HG02884 (cell line): ENCODE measurements around the gene SGK2.

Experiments
- ATAC-seq: cut with Tn5 transposase; IDR thresholded peaks from one replicate; pipeline ENCODE4 v1.9.1; 2021; ENCODE audit warnings: mild to moderate bottlenecking, moderate library complexity; ENCODE audit not compliant: unreplicated experiment

The SGK2 gene

DNA sequence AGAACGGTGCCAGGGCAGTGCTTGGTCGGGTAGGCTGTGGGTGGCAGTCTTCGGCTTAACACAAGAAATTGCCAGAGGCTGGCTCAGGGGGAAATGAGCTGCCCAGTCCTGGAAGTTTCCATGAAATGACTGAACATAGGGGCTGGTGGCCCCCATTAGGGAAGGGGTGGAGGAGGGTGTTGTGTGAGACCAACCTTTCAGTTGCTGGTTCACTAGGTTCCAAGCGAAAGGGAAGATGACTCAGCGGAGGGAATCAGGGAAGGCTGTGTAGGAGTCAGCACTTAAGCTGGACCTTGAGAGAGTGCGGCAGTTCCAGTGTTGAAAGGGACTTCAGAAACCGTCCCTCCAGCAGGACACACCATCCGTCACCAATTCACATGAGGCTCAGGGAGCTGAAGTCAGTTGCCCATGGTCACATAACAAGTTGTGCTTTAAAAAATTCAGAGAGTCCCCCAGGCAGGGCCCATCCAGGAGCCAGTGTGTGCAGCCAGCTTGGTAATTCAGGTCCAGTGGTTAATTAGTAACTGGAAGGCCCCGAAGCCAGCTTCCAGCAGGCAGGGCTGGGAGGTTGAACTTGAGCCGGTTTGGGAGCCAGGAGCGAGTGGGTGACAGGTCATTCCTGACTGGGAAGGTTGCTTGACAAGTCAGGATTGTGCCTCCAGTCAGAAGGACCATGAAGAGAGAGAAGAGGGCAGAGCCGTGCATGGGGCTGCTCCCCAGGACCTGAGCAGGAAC lies at the start of gene SGK2:
SGK2 (plus strand) TSS at position 616 of the 735 bp plus-strand sequence. CDS start 7,469 bp downstream, outside the sequence.
- no peak for ATAC-seq

DNA sequence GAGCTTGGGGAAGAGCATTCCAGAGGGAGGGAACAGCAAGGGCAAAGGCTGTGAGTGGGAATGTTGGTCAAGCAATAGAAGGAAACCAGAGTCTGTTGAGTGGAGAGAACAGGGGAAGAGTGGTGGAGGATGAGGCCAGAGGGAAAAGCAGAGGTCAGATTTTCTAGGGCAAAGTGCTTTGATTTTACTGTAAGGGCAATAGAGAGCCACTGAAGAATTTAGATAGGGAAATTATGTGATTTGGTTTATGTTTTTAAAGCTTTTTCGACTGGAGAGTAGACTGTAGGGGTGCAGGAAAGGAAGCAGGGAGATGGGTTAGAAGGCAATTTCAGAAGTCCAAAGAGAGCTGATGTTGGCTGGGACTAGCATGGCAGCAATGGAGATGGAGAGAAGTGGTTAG lies 46.9 kb upstream of the SGK2 start:
- no peak for ATAC-seq

DNA sequence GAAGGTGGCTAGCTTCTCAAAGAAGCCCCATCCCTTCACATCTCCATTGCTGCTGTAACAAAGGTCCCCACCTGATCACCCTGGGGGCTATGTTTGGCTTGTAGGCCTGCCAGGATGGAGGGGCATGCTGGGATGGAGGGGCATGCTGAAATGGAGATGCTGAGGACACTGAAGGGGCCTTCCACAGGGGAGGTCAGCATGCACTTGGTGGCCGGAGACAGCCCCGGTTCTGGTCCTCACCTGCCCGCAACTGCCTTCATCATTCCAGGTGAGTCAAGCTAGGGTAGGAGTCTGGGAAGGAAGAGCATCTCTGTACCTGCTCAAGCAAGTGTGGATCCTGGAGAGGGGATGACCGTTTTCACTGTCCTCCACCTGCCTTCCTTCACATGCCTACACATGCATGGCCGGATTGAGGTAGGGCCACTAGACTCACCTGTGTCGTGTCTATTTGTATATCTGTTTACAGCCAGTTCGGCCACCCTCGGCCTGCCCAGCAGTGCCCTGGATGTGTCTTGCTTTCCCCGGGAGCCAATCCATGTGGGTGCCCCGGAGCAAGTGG lies 45.4 kb upstream of the SGK2 start:
- ATAC-seq: peak; percentile 1

DNA sequence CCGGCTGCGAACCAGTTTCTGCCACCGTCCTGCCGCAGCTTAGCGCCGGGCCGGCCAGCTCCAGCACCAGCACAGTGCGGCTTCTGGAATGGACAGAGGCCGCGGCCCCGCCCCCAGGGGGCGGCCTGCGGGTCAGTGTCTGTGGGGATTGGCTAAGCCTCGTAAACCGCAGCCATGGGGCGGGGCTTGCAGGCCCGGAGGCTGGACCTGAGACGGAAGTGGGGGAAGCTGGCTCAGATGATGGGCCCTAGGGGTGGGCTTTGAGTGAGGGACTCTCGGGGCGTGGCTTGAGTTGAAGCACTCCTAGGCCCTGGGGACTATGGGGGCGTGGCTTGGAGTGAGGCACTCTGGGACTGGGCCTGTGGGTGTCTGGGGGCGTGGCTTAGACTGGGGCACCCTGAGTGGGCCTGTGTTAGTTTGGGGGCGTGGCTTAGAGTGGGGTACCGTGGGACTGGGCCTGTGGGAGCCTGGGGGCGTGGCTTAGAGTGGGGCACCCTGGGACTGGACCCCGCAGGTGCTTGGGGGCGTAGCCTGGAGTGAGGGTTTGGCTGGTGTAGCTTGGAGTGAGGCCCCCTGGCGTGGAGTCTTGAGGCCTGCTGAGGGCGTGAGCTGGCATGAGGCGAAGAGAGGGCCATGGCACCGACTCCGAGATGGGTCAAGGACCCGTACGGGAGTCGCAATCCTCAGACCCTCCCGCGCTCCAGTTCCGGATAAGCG lies 44.7 kb upstream of the SGK2 start:
- peak; percentile 86 for ATAC-seq

DNA sequence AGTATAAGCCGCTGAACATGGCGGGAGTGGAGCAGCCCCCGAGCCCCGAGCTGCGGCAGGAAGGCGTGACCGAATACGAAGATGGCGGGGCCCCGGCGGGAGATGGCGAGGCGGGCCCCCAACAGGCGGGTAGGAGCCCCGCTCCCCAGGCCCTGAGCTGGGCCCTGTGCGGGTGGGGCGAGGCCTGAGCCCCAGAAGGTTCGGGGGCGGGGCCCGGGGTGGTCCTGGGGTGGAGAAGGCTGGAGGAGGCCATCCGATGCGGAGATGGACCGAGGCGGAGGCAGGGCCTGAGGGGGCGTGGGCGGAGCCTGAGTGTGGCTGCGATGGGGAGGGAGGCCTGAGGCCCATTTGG lies 44.2 kb upstream of the SGK2 start:
- peak; percentile 2 for ATAC-seq

DNA sequence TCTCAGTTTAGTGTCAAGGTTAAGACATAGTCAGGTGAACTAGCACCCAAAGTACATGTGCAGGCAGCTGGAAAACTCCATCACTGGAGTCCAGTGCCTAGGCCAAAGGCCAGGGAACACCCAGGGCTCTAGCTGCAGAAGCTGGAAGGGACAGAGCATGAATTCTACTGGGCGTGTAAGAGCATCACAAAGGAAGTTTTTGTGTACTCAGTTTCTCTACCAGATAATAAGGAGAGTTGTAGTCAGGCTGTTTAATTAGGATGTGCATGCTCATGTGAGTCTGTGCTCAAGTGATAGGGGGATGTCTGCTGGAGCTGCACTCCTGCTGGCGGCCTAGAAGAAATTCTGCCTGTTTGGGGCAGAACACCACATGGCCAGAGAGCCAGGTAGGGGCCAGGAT lies 43.2 kb upstream of the SGK2 start:
- no peak for ATAC-seq

DNA sequence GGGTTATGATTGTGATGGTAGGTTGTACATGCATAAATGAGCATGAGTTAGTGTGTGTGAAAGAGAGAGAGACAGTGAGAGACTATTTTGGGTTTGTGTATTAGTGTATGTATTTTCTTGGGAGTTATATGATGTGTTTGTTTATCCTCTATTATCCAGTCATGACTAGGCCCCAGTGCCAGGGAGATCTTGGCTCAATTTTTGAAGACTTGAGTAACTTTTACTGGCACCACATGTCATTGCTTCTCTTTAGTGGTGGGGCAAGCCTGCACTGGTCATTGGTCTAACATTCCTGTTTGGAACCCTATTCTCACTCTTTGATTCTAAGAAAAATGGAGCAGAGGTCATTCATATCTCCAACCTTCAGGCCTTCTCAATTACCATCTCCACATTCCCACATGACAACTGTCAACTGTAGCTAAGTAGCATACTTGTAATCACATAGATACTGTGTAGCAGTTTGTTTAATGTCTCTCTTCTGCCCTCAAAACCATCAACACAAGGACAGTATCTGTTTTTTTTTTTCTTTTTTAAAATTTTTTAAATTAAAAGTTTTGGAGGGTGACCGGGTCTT lies 42.5 kb upstream of the SGK2 start:
- ATAC-seq: no peak

DNA sequence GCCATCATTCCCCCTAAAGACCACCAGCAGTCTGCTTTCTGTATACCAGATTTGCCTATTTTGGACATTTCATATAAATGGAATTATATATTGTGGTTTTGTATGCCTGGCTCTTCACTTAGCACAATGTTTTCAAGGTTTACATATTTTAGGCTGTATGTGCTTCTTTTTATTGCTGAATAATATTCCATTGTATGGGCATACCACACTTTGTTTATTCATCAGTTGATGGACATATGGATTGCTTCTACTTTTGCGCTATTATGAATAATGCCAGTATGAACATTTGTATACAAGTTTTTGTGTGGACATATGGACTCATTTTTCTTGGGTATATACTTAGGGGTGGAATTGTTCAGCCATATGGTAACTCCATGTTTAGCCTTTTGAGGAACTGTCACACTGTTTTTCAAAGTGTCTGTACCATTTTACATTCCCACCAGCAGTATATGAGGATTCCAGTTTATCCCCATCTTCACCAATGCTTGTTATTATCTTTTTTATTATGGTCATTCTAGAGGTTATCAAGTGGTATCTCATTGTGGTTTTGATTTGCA lies 38.7 kb upstream of the SGK2 start:
- ATAC-seq: no peak

DNA sequence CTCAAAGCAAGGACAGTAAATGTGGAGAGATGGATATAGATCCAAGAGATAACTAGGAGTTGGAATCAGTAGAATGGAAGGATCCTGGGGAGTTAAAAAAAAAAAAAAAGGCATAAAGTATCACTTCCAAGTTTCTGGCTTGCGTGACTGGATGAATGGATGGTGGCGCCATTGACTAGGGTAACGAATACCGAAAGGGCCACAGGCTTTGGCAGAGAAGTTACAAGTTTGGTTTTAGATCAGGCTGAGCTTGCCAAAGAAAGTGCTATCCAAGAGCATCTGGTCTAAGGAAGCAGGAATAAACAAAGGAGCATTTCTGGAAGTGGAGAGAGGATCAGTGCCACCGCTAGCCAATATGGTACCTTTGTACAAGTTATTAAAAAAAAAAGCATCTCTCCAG lies 33.8 kb upstream of the SGK2 start:
- no peak for ATAC-seq

DNA sequence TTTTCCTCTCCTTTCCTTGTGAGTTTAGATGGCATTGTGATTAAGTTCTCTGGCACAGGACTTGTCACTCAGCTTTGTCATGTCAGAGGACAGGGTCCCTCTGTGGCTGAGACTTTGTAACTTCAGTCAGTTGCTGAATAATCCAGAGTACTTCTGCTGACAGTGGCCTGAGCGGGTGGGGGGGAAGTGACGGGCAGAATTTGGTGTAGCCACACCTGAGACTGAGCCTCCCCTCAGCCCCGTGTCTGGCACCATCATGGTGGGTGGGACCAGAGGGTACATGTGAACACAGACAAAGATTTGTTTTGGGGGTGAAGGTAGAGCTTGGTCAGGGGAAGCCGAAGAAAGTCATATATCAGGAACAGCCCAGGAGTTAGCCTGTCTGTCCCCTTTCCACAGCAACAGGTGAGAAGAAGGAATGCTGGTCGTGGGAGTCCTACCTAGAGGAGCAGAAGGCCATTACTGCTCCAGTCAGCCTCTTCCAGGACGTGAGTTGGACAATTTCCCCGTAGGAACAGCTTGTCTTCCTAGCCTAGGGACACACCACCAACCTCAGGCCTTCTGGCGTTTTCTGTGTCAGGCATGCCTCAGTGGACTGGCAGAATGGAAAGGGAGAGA lies 30.5 kb upstream of the SGK2 start:
- no peak for ATAC-seq

DNA sequence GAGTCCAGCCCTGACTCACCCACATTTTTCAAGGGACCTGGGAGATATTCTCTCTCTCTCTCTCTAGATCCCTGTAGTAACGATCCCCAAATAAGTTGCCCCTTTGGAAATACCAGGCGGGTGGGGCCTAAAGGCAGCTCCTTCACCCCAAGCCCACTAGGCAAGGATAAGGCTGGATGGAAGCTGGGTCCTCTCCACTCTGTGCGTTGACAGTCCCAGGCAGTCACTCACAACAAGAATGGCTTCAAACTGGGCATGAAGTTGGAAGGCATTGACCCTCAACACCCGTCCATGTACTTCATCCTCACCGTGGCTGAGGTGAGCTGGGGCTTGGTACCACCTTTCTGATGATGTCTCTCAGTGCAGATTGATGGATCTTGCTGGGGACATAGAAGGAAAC lies 29.8 kb upstream of the SGK2 start:
- ATAC-seq: no peak

DNA sequence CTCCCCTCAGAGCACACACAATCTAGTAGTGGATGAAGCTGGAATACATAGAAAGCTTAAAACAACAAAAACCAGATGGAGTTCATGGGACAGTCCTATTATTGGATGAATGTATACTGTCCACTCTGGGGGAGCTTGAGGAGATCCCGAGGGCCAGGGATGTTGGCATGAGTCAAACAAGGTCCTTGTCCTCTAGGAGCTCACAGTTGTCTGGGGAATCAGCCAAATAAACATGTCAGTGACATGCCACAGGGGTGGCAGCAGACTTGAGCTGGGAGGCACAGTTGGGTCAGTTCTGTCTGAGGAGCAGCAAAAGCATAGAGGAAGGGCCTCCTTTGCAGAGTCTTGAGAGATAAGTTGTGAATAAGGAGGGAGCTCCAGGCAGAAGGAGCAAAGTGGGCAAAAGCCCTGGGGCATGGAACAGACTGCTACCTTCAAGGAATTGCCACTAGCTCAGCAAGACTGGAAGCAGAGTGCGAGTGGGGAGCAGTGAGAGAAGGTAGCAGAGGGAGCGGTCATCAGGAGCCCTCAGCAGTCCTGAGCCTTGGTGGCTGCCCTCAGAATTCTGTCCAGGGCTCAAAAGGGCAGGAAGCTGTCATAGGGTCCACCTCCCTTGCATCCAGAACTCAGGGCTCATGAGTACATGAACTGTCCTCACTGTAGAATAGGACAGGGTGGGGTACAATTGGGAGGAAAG lies 29.2 kb upstream of the SGK2 start:
- ATAC-seq: no peak

DNA sequence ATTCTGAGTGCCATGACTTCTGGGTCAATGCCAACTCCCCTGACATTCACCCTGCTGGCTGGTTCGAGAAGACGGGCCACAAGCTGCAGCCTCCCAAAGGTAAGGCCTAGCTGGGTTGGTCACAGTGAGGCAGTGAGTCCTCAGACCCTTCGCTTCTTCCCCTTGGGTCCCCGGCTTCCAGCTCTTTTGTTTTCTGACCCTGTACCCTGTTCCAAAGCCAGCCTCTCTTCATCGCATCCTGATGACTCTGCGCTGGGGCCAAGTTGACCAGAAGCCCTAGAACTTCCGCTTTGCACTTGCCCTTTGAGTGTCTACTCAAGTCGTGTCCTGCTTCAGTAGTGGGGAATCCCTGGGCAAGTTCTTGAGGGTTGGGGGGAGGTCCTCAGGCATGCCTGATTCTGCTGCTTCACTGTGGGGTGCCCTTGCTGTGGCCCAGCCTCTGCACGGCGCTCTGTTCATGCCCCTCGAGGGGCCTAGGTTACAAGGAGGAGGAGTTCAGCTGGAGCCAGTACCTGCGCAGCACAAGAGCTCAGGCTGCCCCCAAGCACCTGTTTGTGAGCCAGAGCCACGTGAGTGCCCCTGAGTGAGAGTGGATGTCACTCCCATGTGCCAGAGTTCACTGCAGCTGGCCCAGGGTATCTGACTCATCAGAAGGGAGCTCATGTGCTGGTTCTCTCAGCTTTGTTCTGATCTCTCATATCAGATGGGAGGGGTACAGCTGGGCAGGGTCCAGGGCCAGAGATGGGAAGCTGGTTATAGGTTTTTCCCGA lies 28.3 kb upstream of the SGK2 start:
- no peak for ATAC-seq

DNA sequence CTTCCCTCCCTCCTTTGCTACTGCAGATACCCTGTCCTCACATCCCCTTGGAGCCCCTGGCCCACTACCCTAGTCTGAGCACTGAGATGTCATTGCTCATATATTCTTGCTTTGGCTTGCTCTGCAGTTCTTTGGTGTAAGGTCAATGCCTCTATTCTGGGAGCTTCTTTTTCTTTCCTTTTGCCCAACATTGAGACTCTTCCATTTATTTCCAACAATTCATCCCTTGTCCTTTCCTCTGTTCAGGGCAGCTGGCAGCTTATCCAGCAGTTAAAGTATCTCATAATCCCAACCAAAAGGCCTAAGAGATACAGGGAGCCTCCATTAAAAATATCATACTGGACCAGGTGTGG lies 27.8 kb upstream of the SGK2 start:
- ATAC-seq: no peak

DNA sequence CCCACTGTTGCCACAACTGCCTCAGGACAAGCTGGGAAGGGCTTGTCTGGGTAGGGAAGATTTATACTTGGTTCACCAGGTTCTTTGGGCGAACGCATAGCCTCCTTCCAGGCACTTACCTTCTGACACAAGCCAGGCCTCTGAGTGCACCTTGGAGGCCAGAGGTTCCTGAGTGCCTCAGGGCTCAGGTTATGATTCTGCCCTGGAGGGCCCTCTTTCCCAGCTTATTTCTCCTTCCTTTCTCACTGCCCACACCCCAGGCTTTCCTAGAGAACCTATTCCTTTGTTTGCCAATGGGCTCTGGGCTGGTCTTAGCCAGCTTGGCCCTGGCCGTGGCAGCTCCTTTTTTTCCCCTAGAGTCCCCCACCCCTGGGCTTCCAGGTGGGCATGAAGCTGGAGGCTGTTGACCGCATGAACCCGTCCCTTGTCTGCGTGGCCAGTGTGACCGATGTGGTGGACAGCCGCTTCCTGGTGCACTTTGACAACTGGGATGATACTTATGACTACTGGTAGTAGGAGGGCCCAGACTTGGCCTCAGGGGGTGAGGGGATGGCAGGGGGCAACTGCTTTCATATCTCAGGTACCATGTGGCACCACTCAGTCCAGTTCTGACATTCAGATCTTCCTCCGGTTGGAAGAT lies 26.3 kb upstream of the SGK2 start:
- no peak for ATAC-seq

DNA sequence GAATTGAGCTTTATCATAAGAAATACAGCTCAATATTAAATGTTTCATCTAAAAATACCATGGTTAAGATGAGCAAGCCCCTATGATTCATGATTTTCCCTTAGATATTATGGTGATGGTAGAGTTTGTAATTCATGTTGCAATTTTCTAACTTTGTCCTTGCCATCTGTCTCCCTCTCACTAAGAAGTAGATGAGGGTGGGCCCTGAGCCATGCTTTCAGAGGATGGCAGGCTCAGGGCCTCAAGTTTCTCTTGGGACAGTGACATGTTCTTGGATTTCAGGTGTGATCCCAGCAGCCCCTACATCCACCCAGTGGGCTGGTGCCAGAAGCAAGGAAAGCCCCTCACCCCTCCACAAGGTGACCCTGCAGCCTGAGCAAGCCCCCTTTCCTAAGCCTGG lies 25.8 kb upstream of the SGK2 start:
- no peak for ATAC-seq

DNA sequence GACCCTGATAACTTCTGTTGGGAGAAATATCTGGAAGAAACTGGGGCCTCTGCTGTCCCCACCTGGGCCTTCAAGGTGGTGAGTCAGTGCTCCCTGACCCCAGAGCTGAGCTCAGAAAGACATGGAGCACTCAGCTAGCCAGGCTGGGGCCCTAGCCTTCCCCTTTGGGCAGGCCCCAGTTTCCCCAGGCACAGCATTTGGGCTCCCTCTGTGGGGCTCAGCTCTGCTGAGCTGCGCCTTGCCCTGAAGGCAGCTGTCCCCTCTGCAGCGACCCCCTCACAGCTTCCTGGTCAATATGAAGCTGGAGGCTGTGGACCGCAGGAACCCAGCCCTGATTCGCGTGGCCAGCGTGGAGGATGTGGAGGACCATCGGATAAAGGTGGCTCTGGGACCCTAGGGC lies 24.8 kb upstream of the SGK2 start:
- ATAC-seq: no peak

DNA sequence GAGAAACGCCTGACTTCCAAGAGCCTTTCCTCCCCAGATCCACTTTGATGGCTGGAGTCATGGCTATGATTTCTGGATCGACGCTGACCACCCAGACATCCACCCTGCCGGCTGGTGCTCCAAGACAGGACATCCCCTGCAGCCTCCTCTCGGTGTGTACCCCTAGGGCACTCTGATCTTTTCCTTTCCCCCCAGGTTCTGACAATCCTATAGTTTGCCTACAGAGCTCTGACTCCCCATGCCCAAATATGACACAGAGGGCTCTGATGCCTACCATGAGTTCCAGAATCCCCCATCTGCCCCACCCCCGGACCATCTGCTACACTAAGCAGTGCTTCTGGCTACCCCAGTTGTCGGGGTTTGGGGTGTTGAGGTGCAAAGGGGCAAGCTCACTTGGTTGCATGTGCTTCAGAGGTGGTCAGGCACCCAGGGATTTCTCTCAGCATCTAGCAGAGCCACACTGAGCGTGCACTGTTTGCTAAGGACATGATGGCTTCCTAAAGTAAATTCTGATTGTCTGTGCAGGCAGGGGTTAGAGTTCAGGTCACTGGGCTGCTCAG lies 24.0 kb upstream of the SGK2 start:
- no peak for ATAC-seq

DNA sequence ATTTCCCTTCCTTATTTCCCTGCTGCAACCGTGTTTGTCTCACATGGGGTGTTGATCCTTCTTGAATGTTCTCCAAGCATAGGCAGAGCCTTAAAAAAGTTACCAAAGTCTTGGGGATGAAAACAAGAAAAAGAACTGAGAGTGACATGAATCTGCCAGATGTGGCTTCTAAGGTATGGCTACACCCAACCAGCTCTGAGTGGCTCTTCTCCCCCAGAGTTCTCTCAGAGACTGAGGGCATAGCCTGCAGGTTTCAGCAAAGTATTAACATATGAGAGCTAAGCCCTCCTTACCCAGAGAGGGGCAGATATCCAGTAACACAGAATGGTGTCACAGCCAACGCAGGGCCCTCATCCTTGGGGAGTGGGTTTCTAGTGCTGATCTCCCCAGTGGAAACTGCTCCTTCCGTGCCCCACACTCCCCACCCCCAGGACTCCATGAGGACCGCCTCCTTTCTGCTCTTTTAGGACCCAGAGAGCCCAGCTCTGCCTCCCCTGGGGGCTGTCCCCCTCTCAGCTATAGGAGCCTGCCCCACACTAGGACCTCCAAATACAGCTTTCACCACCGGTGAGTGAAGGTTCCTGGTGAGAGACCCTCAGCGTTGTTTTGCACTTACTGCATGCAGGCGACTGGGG lies 23.3 kb upstream of the SGK2 start:
- no peak for ATAC-seq
